ENCODE data around the gene TMPRSS7. TPM values are rescaled to one million over a fixed set of nuclear protein-coding genes. Genes with fewer than 3 reads are reported as not detected.

The TMPRSS7 gene
- polyA plus RNA-seq, 1 experiment, result not detected

GRCh38 chr3:112019716-112020115, 14.8 kb upstream of the TMPRSS7 start:
- ChIA-PET CTCF (interaction anchor here (1.0 to 1.5 kb wide), 3 partner anchors 19 to 303 kb away, joined by 3 read pairs; no protein-coding TSS in a partner anchor), POLR2A (interaction anchor here (0.6 kb wide), 1 partner anchor 30 kb away, joined by 5 read pairs; no protein-coding TSS in a partner anchor)
- Histone ChIP-seq H3K27me3 (ENCODE audit: control insufficient read depth, insufficient read depth, low read length) (no peaks in the 10 kb centered on the region), H3K36me3 (ENCODE audit: control insufficient read depth, insufficient read depth, low read length) (no peaks in the 10 kb centered on the region), H3K4me3 (ENCODE audit: low read depth, low read length) (no peak overlapping the region)
- TF ChIP-seq CTCF (IDR thresholded peaks at IDR 0.05; ENCODE audit: insufficient read depth, low read depth, low read length), result no peak
- no peak for DNase-seq (ENCODE audit: low read depth)

GRCh38 chr3:112020674-112021085, 13.9 kb upstream of the TMPRSS7 start:
- no peak for TF ChIP-seq CTCF (IDR thresholded peaks at IDR 0.05; ENCODE audit: insufficient read depth, low read depth, low read length)
- Histone ChIP-seq H3K4me3 (ENCODE audit: low read depth, low read length) (no peak overlapping the region), H3K36me3 (ENCODE audit: control insufficient read depth, insufficient read depth, low read length) (no peaks in the 10 kb centered on the region), H3K27me3 (ENCODE audit: control insufficient read depth, insufficient read depth, low read length) (no peaks in the 10 kb centered on the region)
- no peak for DNase-seq (ENCODE audit: low read depth)
- ChIA-PET POLR2A (no interaction called here), CTCF (no interaction called here)

GRCh38 chr3:112027142-112027541, 7.4 kb upstream of the TMPRSS7 start:
- no peaks in the 10 kb centered on the region for H3K27me3 ChIP-seq (ENCODE audit: control insufficient read depth, insufficient read depth, low read length)
- no peak overlapping the region for H3K4me3 ChIP-seq (ENCODE audit: low read depth, low read length)
- ChIA-PET POLR2A (no interaction called here), CTCF (interaction anchor here (1.6 kb wide), 1 partner anchor 14 kb away, joined by 8 read pairs; no protein-coding TSS in a partner anchor)
- no peak for TF ChIP-seq CTCF (IDR thresholded peaks at IDR 0.05; ENCODE audit: insufficient read depth, low read depth, low read length)
- DNase-seq (ENCODE audit: low read depth), result no peak
- no peaks in the 10 kb centered on the region for H3K36me3 ChIP-seq (ENCODE audit: control insufficient read depth, insufficient read depth, low read length)

- ChIA-PET POLR2A (no interaction called here), CTCF (interaction anchor here (0.7 to 1.0 kb wide), 2 partner anchors 14 kb away, joined by 5 read pairs; no protein-coding TSS in a partner anchor)
- no peak for DNase-seq (ENCODE audit: low read depth)
- no peak for TF ChIP-seq CTCF (IDR thresholded peaks at IDR 0.05; ENCODE audit: insufficient read depth, low read depth, low read length)
- Histone ChIP-seq H3K36me3 (ENCODE audit: control insufficient read depth, insufficient read depth, low read length) (no peaks in the 10 kb centered on the region), H3K4me3 (ENCODE audit: low read depth, low read length) (no peak overlapping the region), H3K27me3 (ENCODE audit: control insufficient read depth, insufficient read depth, low read length) (no peaks in the 10 kb centered on the region)
Measured at GRCh38 chr3:112027826-112028225, 6.7 kb upstream of the TMPRSS7 start.

GRCh38 chr3:112030901-112031300, 3.6 kb upstream of the TMPRSS7 start:
- POLR2A ChIA-PET, result interaction anchor here (0.7 kb wide), 1 partner anchor 56 kb away, joined by 3 read pairs; no protein-coding TSS in a partner anchor
- CTCF ChIA-PET, result interaction anchor here (0.6 to 2.5 kb wide), 2 partner anchors 13 to 118 kb away, joined by 4 to 12 read pairs; no protein-coding TSS in a partner anchor
- no peaks in the 10 kb centered on the region for H3K36me3 ChIP-seq (ENCODE audit: control insufficient read depth, insufficient read depth, low read length)
- no peaks in the 10 kb centered on the region for H3K27me3 ChIP-seq (ENCODE audit: control insufficient read depth, insufficient read depth, low read length)
- no peak for DNase-seq (ENCODE audit: low read depth)
- no peak overlapping the region for H3K4me3 ChIP-seq (ENCODE audit: low read depth, low read length)
- no peak for TF ChIP-seq CTCF (IDR thresholded peaks at IDR 0.05; ENCODE audit: insufficient read depth, low read depth, low read length)
